GDM1 (cell line): ENCODE data around the gene LTV1.
"Not testable (repeated sequence)": the region's sequence is repeated elsewhere in the genome, so short reads cannot be mapped to it uniquely, and the experiment has no call there.

Experiments
- DNase-seq: peaks from one replicate; lab custom pipeline; 2025; lab: John Stamatoyannopoulos, UW

LTV1 gene, protein sequence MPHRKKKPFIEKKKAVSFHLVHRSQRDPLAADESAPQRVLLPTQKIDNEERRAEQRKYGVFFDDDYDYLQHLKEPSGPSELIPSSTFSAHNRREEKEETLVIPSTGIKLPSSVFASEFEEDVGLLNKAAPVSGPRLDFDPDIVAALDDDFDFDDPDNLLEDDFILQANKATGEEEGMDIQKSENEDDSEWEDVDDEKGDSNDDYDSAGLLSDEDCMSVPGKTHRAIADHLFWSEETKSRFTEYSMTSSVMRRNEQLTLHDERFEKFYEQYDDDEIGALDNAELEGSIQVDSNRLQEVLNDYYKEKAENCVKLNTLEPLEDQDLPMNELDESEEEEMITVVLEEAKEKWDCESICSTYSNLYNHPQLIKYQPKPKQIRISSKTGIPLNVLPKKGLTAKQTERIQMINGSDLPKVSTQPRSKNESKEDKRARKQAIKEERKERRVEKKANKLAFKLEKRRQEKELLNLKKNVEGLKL

GRCh38 chr6:143842902-143843676 lies at the start of gene LTV1:
LTV1 (plus strand) TSS chr6:143843338; CDS start chr6:143843478, 140 bp downstream.
- peak; percentile 91 for DNase-seq

DNA sequence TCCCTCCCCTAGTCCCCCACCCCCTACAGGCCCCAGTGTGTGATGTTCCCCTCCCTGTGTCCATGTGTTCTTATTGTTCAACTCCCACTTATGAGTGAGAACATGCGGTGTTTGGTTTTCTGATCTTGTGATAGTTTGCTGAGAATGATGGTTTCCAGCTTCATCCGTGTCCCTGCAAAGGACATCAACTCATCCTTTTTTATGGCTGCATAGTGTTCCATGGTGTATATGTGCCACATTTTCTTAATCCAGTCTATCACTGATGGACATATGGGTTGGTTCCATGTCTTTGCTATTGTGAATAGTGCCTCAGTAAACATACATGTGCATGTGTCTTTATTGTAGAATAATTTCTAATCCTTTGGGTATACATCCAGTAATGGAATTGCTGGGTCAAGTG lies 46.6 kb upstream of the LTV1 start:
- not testable (repeated sequence) for DNase-seq

DNA sequence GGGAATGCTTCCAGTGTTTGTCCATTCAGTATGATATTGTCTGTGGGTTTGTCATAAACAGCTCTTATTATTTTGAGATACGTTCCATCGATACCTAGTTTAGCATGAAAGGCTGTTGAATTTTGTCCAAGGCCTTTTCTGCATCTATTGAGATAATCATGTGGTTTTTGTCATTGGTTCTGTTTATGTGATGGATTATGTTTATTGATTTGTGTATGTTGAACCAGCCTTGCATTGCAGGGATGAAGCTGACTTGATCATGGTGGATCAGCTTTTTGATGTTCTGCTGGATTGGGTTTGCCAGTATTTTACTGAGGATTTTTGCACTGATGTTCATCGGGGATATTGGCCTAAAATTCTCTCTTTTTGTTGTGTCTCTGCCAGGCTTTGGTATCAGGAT lies 44.7 kb upstream of the LTV1 start:
- DNase-seq: not testable (repeated sequence)

- no peak for DNase-seq
Measured at GRCh38 chr6:143802833-143803565, 40.1 kb upstream of the LTV1 start.

DNA sequence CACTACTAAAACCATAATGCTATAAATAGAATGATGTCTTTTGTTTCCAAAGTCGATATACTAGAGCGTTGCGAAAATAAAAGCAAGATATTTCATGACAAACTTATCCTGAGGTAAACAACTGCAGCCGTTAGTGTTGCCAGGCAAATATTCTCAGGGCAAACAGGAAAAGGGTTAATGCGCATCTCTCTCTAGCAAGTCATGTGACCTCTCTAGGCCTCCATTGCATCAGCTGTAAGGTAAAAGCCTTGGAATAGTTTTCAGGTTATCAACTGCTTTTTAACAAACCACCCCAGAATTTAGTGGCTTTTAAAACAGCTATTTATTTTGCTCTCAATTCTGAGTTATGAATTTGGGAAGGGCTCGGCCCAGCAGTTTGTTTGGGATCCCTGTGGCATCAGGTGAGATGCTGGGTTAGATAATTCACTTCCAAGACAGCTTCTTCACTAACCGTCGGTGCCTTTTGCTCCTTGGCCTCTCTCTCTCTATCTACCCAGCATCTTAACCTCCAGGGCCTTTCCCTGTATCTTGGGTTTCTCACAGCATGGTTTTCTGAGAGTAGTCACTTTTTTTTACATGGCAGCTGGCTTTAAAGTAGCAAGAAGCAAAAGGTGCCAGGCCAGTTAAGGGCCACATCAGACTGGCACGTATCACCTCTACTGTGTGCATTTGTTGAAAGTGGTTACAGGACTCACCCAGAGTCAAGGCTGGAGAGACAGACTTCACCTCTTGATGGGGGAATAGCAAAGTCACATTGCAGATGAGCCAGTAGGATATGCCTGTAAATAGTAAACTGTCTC lies 39.2 kb upstream of the LTV1 start:
- DNase-seq: no peak

- DNase-seq: no peak
Measured at GRCh38 chr6:143804835-143805239, 38.3 kb upstream of the LTV1 start.

GRCh38 chr6:143806282-143807102 lies 36.6 kb upstream of the LTV1 start:
- DNase-seq: peak; percentile 23

GRCh38 chr6:143807103-143807772 lies 35.9 kb upstream of the LTV1 start:
- no peak for DNase-seq

- no peak for DNase-seq
Measured at GRCh38 chr6:143810745-143811144, 32.4 kb upstream of the LTV1 start.

GRCh38 chr6:143811501-143812157 lies 31.5 kb upstream of the LTV1 start:
- DNase-seq: no peak

DNA sequence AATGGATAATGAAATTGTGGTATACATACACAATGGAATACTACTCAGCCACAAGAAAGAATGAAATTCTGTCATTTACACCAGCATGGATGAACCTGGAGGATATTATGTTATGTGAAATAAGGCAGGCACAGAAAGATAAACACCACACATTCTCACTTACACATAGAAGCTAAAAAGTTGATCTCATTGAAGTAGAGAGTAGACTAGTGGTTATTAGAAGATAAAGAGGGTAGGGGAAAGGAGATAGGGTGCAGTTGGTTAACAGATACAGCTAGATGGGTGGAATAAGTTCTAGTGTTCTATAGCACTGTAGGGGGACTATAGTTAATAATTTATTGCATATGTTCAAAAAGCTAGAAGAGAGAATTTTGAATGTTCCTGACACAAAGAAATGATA lies 25.5 kb upstream of the LTV1 start:
- DNase-seq: no peak

GRCh38 chr6:143821359-143821758 lies 21.8 kb upstream of the LTV1 start:
- DNase-seq: no peak

GRCh38 chr6:143822584-143823024 lies 20.5 kb upstream of the LTV1 start:
- no peak for DNase-seq

DNA sequence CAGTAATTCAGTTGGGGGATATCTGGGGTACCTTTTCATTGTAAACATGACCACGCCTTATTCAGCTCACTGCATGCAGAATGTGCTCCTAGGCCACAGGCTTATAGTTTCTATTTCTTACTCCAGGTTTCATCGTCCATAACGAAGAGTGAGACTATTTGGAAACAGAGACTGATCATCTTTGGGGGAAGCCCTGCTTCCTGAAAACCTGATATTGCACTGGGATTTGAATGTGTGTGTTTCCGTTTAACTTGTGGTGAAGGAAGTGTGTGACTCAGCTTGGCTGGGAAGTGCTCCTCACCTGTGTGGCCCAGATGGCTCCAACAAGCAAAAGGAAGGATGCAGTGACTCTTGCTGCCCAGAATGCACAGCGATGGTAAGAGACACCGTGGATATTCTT lies 19.6 kb upstream of the LTV1 start:
- no peak for DNase-seq

DNA sequence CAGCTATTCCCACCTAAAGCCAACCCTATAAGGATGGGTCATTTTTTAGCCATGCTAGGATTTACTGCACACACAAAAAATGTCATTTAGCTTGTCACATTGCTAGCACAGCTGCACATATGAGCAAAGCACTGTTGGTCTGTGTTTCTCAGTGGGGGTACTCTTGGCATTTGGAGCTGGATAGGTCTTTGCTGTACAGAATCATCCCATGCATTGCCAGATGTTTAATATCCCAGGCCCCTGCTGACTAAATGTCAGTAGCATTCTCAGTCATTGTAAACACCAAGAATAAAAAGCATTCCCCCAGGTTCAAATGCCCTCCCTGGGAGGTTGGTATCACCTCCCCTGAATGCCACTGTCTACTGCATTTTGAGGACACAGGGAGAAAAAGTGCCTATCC lies 14.6 kb upstream of the LTV1 start:
- DNase-seq: no peak

DNA sequence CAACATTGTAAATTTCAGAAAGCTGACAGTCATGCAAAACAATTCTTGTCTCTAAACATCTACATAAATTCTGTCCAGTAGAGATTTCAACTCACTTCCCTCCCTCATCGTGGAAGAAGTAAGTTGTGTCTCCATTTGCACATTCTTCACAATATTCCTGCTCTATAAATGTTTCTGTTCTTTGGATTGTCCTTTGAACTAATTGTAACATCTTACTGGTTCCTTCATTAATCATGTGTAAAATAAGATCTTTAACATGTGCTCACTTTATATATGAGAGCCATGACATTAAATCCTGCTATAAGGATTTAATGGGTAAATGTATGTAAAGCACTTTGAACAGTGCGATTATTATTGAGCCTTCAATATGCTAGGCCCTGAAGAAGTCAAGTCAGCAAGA lies 7.0 kb upstream of the LTV1 start:
- DNase-seq: no peak

GRCh38 chr6:143838395-143838794 lies 4.7 kb upstream of the LTV1 start:
- no peak for DNase-seq

GRCh38 chr6:143839196-143839595 lies 3.9 kb upstream of the LTV1 start:
- DNase-seq: no peak

DNA sequence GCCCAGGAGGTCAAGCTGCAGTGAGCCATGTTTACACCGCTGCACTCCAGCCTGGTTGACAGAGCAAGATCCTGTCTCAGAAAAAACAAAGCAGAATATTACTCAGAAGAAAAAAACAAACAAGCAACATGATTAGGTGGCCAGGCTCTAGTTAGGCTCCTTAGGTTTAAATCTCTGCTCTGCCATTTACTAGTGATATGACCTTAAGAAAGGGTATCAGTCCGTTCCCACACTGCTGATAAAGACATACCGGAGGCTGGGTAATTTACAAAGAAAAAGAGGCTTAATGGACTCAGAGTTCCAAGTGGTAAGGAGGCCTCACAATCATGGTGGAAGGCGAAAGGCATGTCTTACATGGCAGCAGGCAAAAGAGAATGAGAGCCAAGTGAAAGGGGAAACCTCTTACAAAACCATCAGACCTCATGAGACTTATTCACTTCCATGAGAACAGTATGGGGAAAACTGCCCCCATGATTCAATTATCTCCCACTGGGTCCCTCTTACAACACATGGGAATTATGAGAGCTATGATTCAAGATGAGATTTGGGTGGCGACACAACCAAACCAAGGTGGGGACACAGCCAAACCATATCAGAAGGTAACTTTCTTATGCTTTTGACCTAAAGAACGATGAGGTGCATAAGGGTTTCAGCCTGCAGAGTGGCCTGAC lies 2.4 kb upstream of the LTV1 start:
- DNase-seq: no peak
